RWPE2 (cell line): ENCODE measurements around the gene TTLL8.
A peak's percentile ranks its signal among the peaks of the same experiment; 100 is the strongest.

Experiments
- ATAC-seq: fragments of 200-7000 bp; cut with Tn5 transposase; 3 replicates; pipeline ENCODE4 v1.9.1; 2021; ENCODE audit warnings: low read depth
- DNase-seq: peaks from one replicate; pipeline ENCODE4 v3.0.0-alpha.2; 2020; ENCODE audit warnings: low spot score
- H3K27ac ChIP-seq: fragments of 450-650 bp; 2 replicates; pipeline ENCODE4 v1.5.1; 2017; ENCODE audit warnings: mild to moderate bottlenecking; ENCODE audit not compliant: poor library complexity, severe bottlenecking
- H3K27me3 ChIP-seq: fragments of 250-450 bp; sonication (Bioruptor Pico); 2 replicates; pipeline ENCODE4 v1.5.1; 2021; ENCODE audit warnings: mild to moderate bottlenecking, moderate library complexity; ENCODE audit not compliant: insufficient read depth, poor library complexity, severe bottlenecking
- H3K36me3 ChIP-seq: fragments of 250-450 bp; sonication (Bioruptor Pico); 2 replicates; pipeline ENCODE4 v1.5.1; 2020; ENCODE audit warnings: low read depth, mild to moderate bottlenecking, moderate library complexity
- H3K4me1 ChIP-seq: fragments of 250-450 bp; sonication (Bioruptor Pico); 2 replicates; pipeline ENCODE4 v1.5.1; 2021; ENCODE audit warnings: mild to moderate bottlenecking, moderate library complexity; ENCODE audit not compliant: insufficient read depth, poor library complexity, severe bottlenecking
- H3K4me3 ChIP-seq: fragments of 250-450 bp; sonication (Bioruptor Pico); 2 replicates; pipeline ENCODE4 v1.5.1; 2021; ENCODE audit warnings: mild to moderate bottlenecking, moderate library complexity; ENCODE audit not compliant: severe bottlenecking
- H3K9me3 ChIP-seq: fragments of 250-450 bp; sonication (Bioruptor Pico); 2 replicates; pipeline ENCODE4 v1.5.1; 2021; ENCODE audit warnings: mild to moderate bottlenecking, moderate library complexity; ENCODE audit not compliant: severe bottlenecking
- TF ChIP-seq, protein P1 (sequence below): fragments of 450-650 bp; IDR thresholded peaks from one replicate; pipeline ENCODE4 v1.5.1; 2017; ENCODE audit warnings: mild to moderate bottlenecking, moderate library complexity; ENCODE audit not compliant: poor library complexity, severe bottlenecking

Gene TTLL8

GRCh38 chr22:50032109-50032871 lies 25.8 kb downstream of the TTLL8 start:
- TF ChIP-seq, protein P1, sequence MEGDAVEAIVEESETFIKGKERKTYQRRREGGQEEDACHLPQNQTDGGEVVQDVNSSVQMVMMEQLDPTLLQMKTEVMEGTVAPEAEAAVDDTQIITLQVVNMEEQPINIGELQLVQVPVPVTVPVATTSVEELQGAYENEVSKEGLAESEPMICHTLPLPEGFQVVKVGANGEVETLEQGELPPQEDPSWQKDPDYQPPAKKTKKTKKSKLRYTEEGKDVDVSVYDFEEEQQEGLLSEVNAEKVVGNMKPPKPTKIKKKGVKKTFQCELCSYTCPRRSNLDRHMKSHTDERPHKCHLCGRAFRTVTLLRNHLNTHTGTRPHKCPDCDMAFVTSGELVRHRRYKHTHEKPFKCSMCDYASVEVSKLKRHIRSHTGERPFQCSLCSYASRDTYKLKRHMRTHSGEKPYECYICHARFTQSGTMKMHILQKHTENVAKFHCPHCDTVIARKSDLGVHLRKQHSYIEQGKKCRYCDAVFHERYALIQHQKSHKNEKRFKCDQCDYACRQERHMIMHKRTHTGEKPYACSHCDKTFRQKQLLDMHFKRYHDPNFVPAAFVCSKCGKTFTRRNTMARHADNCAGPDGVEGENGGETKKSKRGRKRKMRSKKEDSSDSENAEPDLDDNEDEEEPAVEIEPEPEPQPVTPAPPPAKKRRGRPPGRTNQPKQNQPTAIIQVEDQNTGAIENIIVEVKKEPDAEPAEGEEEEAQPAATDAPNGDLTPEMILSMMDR: no peak
- no peaks in the 10 kb centered on the region for H3K9me3 ChIP-seq
- H3K27ac ChIP-seq: no peak overlapping the region
- DNase-seq (no peak), ATAC-seq (no peak)
- H3K36me3 ChIP-seq: no peaks in the 10 kb centered on the region
- peaks cover 5% of the 10 kb centered on the region for H3K27me3 ChIP-seq
- H3K4me1 ChIP-seq: no peaks in the 10 kb centered on the region
- H3K4me3 ChIP-seq: no peak overlapping the region

GRCh38 chr22:50031189-50032091 lies 26.7 kb downstream of the TTLL8 start:
- H3K4me3 ChIP-seq: no peak overlapping the region
- TF ChIP-seq, protein P1: no peak
- H3K9me3 ChIP-seq: no peaks in the 10 kb centered on the region
- H3K36me3 ChIP-seq: no peaks in the 10 kb centered on the region
- DNase-seq: no peak
- no peak overlapping the region for H3K27ac ChIP-seq
- H3K27me3 ChIP-seq: peaks cover 5% of the 10 kb centered on the region
- H3K4me1 ChIP-seq: no peaks in the 10 kb centered on the region
- ATAC-seq: no peak

GRCh38 chr22:50030297-50031188 lies 27.6 kb downstream of the TTLL8 start:
- no peak overlapping the region for H3K27ac ChIP-seq
- H3K9me3 ChIP-seq: no peaks in the 10 kb centered on the region
- ATAC-seq (peak; percentile 87), DNase-seq (no peak)
- H3K36me3 ChIP-seq: no peaks in the 10 kb centered on the region
- TF ChIP-seq, protein P1: peak; percentile 94
- peaks cover 5% of the 10 kb centered on the region for H3K27me3 ChIP-seq
- no peak overlapping the region for H3K4me3 ChIP-seq
- no peaks in the 10 kb centered on the region for H3K4me1 ChIP-seq

GRCh38 chr22:50027639-50028537 lies 30.2 kb downstream of the TTLL8 start:
- Histone ChIP-seq H3K4me1 (no peaks in the 10 kb centered on the region), H3K4me3 (no peak overlapping the region), H3K36me3 (no peaks in the 10 kb centered on the region), H3K27ac (no peak overlapping the region), H3K27me3 (peaks cover 5% of the 10 kb centered on the region), H3K9me3 (no peaks in the 10 kb centered on the region)
- DNase-seq (no peak), ATAC-seq (peak; percentile 32; the same call in 1 of the 3 replicates)
- TF ChIP-seq, protein P1: no peak
